CD14-positive monocyte (primary cell): ENCODE data around the gene CHD2. TPM values are rescaled to one million over a fixed set of nuclear protein-coding genes. Genes with fewer than 3 reads are reported as not detected.

ENCODE experiments used
- DNase-seq, 3 donors: peaks; one replicate each; pipeline ENCODE4 v3.0.0-alpha.2; 2011 to 2022
- H2AFZ ChIP-seq: 2 replicates; pipeline ENCODE4 v1.6.0; 2012; ENCODE audit warnings: mild to moderate bottlenecking, low read depth, low read length, inconsistent platforms; ENCODE audit not compliant: insufficient read depth, poor library complexity, severe bottlenecking
- H3K27ac ChIP-seq, 2 donors: 1 replicate in 1 of 2; 2 replicates in 1 of 2; pipeline ENCODE4 v1.5.1; 2012 to 2013; ENCODE audit warnings: low read length in 2 of 2, control low read depth in 1 of 2, inconsistent platforms in 1 of 2, low read depth in 1 of 2, mild to moderate bottlenecking in 1 of 2
- H3K27me3 ChIP-seq, 2 donors: one replicate each; pipeline versions ENCODE4 v1.6.0 to v1.6.1; 2011 to 2013; ENCODE audit warnings: low read length in 2 of 2; ENCODE audit not compliant: control insufficient read depth in 2 of 2, insufficient read depth in 2 of 2
- H3K36me3 ChIP-seq, 2 donors: replicated peaks in 1 of 2; 1 replicate in 1 of 2; 2 replicates in 1 of 2; pipeline versions ENCODE4 v1.5.1 to v1.6.1; 2012 to 2013; ENCODE audit warnings: low read length in 2 of 2, control low read depth in 1 of 2, inconsistent platforms in 1 of 2, mild to moderate bottlenecking in 1 of 2; ENCODE audit not compliant: insufficient read depth in 2 of 2, control insufficient read depth in 1 of 2
- H3K4me1 ChIP-seq, 2 donors: 1 replicate in 1 of 2; 2 replicates in 1 of 2; pipeline versions ENCODE4 v1.5.1 to v1.6.1; 2012 to 2013; ENCODE audit warnings: low read length in 2 of 2, control low read depth in 1 of 2, inconsistent platforms in 1 of 2, mild to moderate bottlenecking in 1 of 2, moderate library complexity in 1 of 2; ENCODE audit not compliant: insufficient read depth in 2 of 2, control insufficient read depth in 1 of 2
- H3K4me2 ChIP-seq: replicated peaks from 2 replicates; pipeline ENCODE3; 2012; ENCODE audit warnings: low read length, moderate library complexity, mild to moderate bottlenecking; ENCODE audit not compliant: poor library complexity, severe bottlenecking; ENCODE audit errors: extremely low read depth
- H3K4me3 ChIP-seq, 3 experiments: fragments of 200-600 bp in 1 of 3; sonication (generic) in 1 of 3; replicated peaks in 1 of 3; 1 replicate in 2 of 3; 2 replicates in 1 of 3; pipeline ENCODE4 v1.5.1; 2011 to 2013; ENCODE audit warnings: low read length in 3 of 3, mild to moderate bottlenecking in 3 of 3, control low read depth in 2 of 3, low read depth in 2 of 3, inconsistent platforms in 1 of 3, moderate library complexity in 1 of 3
- H3K79me2 ChIP-seq: 2 replicates; pipeline ENCODE4 v1.6.0; 2012; ENCODE audit warnings: mild to moderate bottlenecking, control low read depth, inconsistent platforms, low read length, moderate library complexity; ENCODE audit not compliant: insufficient read depth
- H3K9ac ChIP-seq: 2 replicates; pipeline ENCODE4 v1.6.0; 2017; ENCODE audit warnings: low read length, mild to moderate bottlenecking; ENCODE audit not compliant: insufficient read depth, poor library complexity, severe bottlenecking
- H3K9me3 ChIP-seq, 2 donors: replicated peaks in 1 of 2; 1 replicate in 1 of 2; 2 replicates in 1 of 2; pipeline versions ENCODE4 v1.5.1 to v1.6.1; 2012 to 2013; ENCODE audit warnings: low read length in 2 of 2, control low read depth in 1 of 2; ENCODE audit not compliant: control insufficient read depth in 1 of 2, insufficient read depth in 1 of 2
- H4K20me1 ChIP-seq: 2 replicates; pipeline ENCODE4 v1.6.0; 2012; ENCODE audit warnings: mild to moderate bottlenecking, low read length, control low read depth, moderate library complexity; ENCODE audit not compliant: insufficient read depth
- H3K27ac Mint-ChIP-seq, 7 donors: one replicate each; pipeline ENCODE4 v1.8.0; 2020; ENCODE audit warnings: mild to moderate bottlenecking in 7 of 7, mixed read lengths in 7 of 7, moderate library complexity in 6 of 7, inconsistent platforms in 2 of 7
- H3K27me3 Mint-ChIP-seq, 3 donors: one replicate each; pipeline ENCODE4 v1.8.0; 2021 to 2022; ENCODE audit warnings: low read depth in 3 of 3, mild to moderate bottlenecking in 3 of 3, mixed read lengths in 3 of 3, moderate library complexity in 3 of 3, inconsistent platforms in 1 of 3
- H3K36me3 Mint-ChIP-seq, 2 donors: one replicate each; pipeline ENCODE4 v1.8.0; 2020; ENCODE audit warnings: mixed read lengths in 2 of 2, inconsistent platforms in 1 of 2, mild to moderate bottlenecking in 1 of 2
- H3K4me1 Mint-ChIP-seq: one replicate; pipeline ENCODE4 v1.8.0; 2020; ENCODE audit warnings: mild to moderate bottlenecking, mixed read lengths
- H3K4me3 Mint-ChIP-seq, 2 donors: one replicate each; pipeline ENCODE4 v1.8.0; 2020; ENCODE audit warnings: mild to moderate bottlenecking in 2 of 2, mixed read lengths in 2 of 2, moderate library complexity in 1 of 2
- H3K9me3 Mint-ChIP-seq, 7 donors: one replicate each; pipeline ENCODE4 v1.8.0; 2020 to 2022; ENCODE audit warnings: mixed read lengths in 7 of 7, mild to moderate bottlenecking in 6 of 7, moderate library complexity in 6 of 7, inconsistent platforms in 2 of 7
- CTCF ChIP-seq: fragments of 200-600 bp; IDR thresholded peaks from one replicate; pipeline ENCODE4 v1.8.0; 2022; ENCODE audit warnings: antibody characterized with exemption, mild to moderate bottlenecking
- WGBS: methylation state at CpG from one replicate; pipeline ENCODE4 v1.1.5; 2013; ENCODE audit warnings: missing lambda C conversion rate; ENCODE audit not compliant: insufficient coverage; 5-methylcytosine and 5-hydroxymethylcytosine counted together
- intact Hi-C, 2 donors: fragments of 100-400 bp; cut with micrococcal nuclease; formaldehyde crosslinking; loops; one replicate each; pipeline versions ENCODE4 v1.15.0 to v1.15.1; 2023
- polyA plus RNA-seq, 3 donors: library from polyadenylated mRNA; depleted of rRNA in 1 of 3; unstranded in 2 of 3; stranded (reverse) in 1 of 3; fragments of 300-500 nt in 2 of 3; fragments of >200 nt in 1 of 3; fragmentation: Illumina TruSeq in 2 of 3; gene quantifications; 1 replicate in 2 of 3; 2 replicates in 1 of 3; pipeline ENCODE4 v1.2.3, GENCODE V29; 2012 to 2021

Gene CHD2
- polyA plus RNA-seq, 3 donors: 9.6 to 61.2 (median 11.4) TPM

- no peak overlapping the region for H3K4me3 ChIP-seq
- no peaks in the 10 kb centered on the region for H3K27me3 ChIP-seq
- H3K79me2 ChIP-seq: peaks cover 29% of the 10 kb centered on the region
- no peak overlapping the region for H2AFZ ChIP-seq
- no peak overlapping the region for H3K9ac ChIP-seq
- Mint-ChIP-seq H3K4me3 (no peak overlapping the region), H3K27me3 (no peaks in the 10 kb centered on the region), H3K4me1 (peaks cover 25% of the 10 kb centered on the region), H3K27ac (peak overlapping the region in 1 of 7 donors; percentile 38), H3K36me3 (peaks cover 77 to 92% of the 10 kb centered on the region in 2 donors), H3K9me3 (no peaks in the 10 kb centered on the region)
- H3K4me1 ChIP-seq: peaks cover 9 to 22% of the 10 kb centered on the region in 2 donors
- no peak overlapping the region for H3K4me2 ChIP-seq
- intact Hi-C loops: no loop called here
- H3K27ac ChIP-seq: peak overlapping the region in 1 of 2 donors; percentile 52
- peaks cover 49% of the 10 kb centered on the region for H4K20me1 ChIP-seq
- no peak for DNase-seq
- peaks cover 91 to 98% of the 10 kb centered on the region in 2 donors for H3K36me3 ChIP-seq
- WGBS: no CpG with 5 or more reads among the region's 1 CpG
- H3K9me3 ChIP-seq: no peaks in the 10 kb centered on the region
- no peak for TF ChIP-seq CTCF
These were observed 70.5 kb downstream of the CHD2 start for GRCh38 chr15:92970656-92971055.

- Histone ChIP-seq H3K9ac (no peak overlapping the region), H3K4me2 (no peak overlapping the region), H3K27ac (peak overlapping the region in 1 of 2 donors; percentile 52), H4K20me1 (peaks cover 49% of the 10 kb centered on the region), H3K4me1 (peaks cover 9 to 22% of the 10 kb centered on the region in 2 donors), H3K36me3 (peaks cover 92 to 100% of the 10 kb centered on the region in 2 donors), H3K9me3 (no peaks in the 10 kb centered on the region), H3K4me3 (no peak overlapping the region), H3K79me2 (peaks cover 29% of the 10 kb centered on the region), H2AFZ (no peak overlapping the region), H3K27me3 (no peaks in the 10 kb centered on the region)
- H3K4me3 Mint-ChIP-seq: no peak overlapping the region
- peaks cover 81 to 92% of the 10 kb centered on the region in 2 donors for H3K36me3 Mint-ChIP-seq
- DNase-seq: no peak
- H3K27ac Mint-ChIP-seq: no peak overlapping the region
- no peak for TF ChIP-seq CTCF
- intact Hi-C loops: no loop called here
- H3K4me1 Mint-ChIP-seq: peaks cover 25% of the 10 kb centered on the region
- H3K9me3 Mint-ChIP-seq: no peaks in the 10 kb centered on the region
- no CpG with 5 or more reads among the region's 1 CpG for WGBS
- H3K27me3 Mint-ChIP-seq: no peaks in the 10 kb centered on the region
These were observed 71.0 kb downstream of the CHD2 start for GRCh38 chr15:92971081-92971480.
